Mucosa of stomach (tissue), 1 donor: ENCODE data around the gene ADM2.
"Not testable (repeated sequence)": the region's sequence is repeated elsewhere in the genome, so short reads cannot be mapped to it uniquely, and the experiment has no call there.

ENCODE experiments used
- H3K27me3 ChIP-seq: one replicate; pipeline ENCODE4 v1.7.0; 2013; ENCODE audit warnings: mild to moderate bottlenecking, low read length; ENCODE audit not compliant: control insufficient read depth, insufficient read depth
- H3K36me3 ChIP-seq: one replicate; pipeline ENCODE4 v1.7.0; 2013; ENCODE audit warnings: low read length; ENCODE audit not compliant: control insufficient read depth, insufficient read depth
- H3K4me1 ChIP-seq: one replicate; pipeline ENCODE4 v1.7.0; 2013; ENCODE audit warnings: mild to moderate bottlenecking, low read length; ENCODE audit not compliant: control insufficient read depth, insufficient read depth
- H3K4me3 ChIP-seq: one replicate; pipeline ENCODE4 v1.7.0; 2013; ENCODE audit warnings: low read length
- H3K9ac ChIP-seq: one replicate; pipeline ENCODE4 v1.7.0; 2013; ENCODE audit warnings: mild to moderate bottlenecking, low read length, moderate library complexity
- H3K9me3 ChIP-seq: one replicate; pipeline ENCODE4 v1.7.0; 2013; ENCODE audit warnings: mild to moderate bottlenecking, low read length, moderate library complexity; ENCODE audit not compliant: control insufficient read depth
- donor health status: Pancreatic carcinoma.

Gene ADM2, protein sequence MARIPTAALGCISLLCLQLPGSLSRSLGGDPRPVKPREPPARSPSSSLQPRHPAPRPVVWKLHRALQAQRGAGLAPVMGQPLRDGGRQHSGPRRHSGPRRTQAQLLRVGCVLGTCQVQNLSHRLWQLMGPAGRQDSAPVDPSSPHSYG

DNA sequence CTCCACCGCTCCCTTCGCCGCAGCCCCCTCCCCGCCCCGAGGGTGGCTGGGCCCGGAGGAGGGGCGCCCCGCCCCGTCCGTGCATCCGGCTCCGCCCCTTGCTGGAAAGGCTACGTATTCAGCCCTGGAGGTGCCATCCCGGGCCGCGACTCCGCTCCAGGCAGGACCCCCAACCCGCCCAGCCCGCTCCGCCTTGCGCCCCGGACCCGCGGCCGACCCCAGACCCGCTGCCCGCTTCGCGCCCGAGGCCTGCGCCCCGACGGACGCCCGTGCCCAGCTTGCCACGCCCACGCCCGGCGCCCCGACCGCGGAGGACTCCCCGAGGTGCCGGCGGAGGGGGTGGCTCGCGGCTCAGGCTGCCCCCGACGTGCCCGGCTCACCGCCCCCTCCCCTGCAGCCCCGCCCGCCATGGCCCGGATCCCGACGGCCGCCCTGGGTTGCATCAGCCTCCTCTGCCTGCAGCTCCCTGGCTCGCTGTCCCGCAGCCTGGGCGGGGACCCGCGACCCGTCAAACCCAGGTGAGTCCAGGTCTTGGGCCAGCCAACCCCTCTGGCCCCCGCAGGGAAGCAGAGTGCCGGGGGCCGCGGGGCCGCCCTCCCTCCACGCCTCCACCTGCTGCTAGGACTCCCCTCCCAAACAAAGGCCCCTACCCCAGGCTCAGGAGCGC, at the start of gene ADM2:
TSS of gene ADM2 (plus strand) at position 104 of the 667 bp plus-strand sequence. CDS start at position 409, 305 bp downstream.
- Histone ChIP-seq H3K9ac (peak within 1 kb of the TSS; percentile 70), H3K36me3 (no peaks in the 10 kb centered on the region), H3K27me3 (peaks cover 29% of the 10 kb centered on the region), H3K9me3 (no peaks in the 10 kb centered on the region), H3K4me3 (peak within 1 kb of the TSS; percentile 41), H3K4me1 (peaks cover 28% of the 10 kb centered on the region)

DNA sequence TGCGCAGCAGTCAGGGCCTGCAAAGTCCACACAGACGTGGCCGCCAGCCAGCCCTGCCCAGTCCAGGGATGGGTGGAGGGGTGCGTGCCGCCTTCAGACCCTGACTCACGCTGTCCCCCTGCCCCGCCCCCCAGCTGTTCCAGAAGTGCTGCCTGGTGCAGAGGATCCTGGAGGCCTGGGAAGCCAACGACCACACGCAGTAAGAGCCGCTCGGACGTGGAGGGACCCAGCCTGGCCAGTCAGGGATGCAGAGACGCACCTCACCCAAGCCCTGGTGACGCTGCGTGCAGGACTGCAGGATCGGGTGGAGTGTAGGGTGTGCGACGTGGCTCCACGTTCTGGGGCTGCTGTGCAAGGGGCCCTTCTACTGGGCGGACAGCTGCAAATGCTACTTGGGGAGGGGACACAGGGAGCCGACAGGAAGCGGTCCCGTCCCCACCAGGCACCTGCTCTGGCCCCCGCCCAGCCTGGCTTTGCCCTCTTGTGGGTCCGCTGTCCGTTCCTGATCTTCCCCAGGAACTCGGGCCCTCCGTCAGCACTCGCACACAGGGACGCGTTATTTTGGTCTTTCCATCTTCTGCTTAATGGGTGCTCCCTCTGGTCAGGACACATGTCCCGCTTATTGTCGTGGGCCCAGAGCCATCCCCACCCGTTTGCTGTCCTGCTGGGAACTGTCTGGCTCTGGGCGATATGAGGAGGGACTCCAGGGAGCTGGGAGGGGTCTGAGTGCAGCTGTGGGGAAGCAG, 49.0 kb upstream of the ADM2 start:
- H3K27me3 ChIP-seq: no peaks in the 10 kb centered on the region
- H3K36me3 ChIP-seq: peaks cover 7% of the 10 kb centered on the region
- H3K4me1 ChIP-seq: no peaks in the 10 kb centered on the region
- H3K9me3 ChIP-seq: no peaks in the 10 kb centered on the region
- no peak overlapping the region for H3K4me3 ChIP-seq
- H3K9ac ChIP-seq: no peak overlapping the region

DNA sequence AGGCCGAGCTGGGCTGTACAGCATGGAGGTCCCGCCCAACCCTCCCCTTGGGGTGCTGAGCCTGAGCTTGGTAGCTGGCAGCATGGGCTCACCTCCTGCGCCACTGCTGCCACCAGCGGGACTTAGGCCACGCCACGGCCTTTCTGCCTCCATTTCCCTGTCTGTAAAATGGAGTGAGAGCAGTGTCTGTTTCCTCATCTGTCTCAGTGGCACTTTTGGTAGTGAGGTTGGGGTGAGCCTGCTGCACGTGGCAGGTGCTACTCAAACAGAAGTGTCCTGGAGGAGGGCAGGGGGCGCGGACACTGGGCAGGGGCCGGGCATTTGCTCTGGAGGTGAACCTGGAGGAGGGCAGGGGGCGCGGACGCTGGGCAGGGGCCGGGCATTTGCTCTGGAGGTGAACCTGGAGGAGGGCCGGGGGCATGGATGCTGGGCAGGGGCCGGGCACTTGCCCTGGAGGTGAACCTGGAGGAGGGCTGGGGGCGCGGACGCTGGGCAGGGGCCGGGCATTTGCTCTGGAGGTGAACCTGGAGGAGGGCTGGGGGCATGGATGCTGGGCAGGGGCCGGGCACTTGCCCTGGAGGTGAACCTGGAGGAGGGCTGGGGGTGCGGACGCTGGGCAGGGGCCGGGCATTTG, 48.3 kb upstream of the ADM2 start:
- H3K4me1 ChIP-seq, H3K27me3 ChIP-seq, H3K9ac ChIP-seq, H3K4me3 ChIP-seq, H3K36me3 ChIP-seq, H3K9me3 ChIP-seq: not testable (repeated sequence)

DNA sequence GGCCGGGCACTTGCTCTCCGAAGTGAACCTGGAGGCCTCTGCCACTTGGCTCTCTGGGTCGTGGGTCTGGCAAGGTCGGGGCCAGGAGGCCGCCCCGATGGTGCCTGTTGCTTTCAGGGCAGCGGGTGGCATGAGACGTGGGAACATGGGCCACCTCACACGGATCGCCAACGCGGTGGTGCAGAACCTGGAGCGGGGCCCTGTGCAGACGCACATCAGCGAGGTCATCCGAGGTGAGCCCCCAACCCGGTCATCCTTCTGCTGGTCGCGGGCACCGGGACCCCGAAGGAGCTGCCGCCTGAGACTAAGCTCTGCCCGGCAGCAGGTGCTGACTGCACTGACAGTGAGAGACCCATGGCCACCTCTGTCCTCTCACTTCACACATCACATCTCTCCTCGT, 46.5 kb upstream of the ADM2 start:
- H3K36me3 ChIP-seq: peaks cover 17% of the 10 kb centered on the region
- H3K27me3 ChIP-seq: no peaks in the 10 kb centered on the region
- no peaks in the 10 kb centered on the region for H3K4me1 ChIP-seq
- H3K4me3 ChIP-seq: no peak overlapping the region
- H3K9ac ChIP-seq: no peak overlapping the region
- H3K9me3 ChIP-seq: no peaks in the 10 kb centered on the region

DNA sequence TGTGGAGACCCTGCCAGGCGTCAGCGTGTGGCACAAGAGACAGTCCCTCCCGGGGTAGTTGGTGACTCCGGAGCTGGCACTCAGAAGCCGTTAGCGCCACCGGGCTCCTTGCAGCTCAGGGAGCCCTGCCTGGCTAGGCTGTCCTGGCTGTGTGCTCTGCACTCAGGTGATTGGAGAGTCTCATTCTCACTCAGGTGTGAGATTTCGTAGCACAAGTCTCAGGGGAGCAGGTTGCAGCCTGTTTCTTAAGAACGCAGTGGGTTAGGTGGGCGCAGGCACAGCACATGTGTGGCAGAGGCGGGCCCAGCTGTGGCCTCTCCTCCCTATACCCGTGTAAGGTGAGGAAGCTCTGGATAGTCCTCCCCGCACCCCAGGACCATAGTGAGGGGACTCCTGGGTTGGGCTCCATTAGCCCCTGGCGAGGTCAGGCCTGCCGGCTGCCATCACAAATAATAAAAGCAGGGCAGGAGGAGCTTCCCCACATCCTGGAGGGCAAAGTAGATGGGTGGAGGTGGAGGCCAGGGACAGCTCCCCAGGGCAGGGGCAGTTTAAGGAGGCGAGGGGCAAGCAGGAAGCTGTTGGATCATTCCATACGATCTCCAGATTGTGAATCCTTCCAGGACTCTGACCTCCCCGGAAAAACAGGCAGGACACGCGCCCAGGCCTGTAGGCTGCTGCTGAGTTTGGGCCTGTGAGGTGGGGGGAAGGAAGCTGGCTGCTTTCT, 45.9 kb upstream of the ADM2 start:
- H3K4me1 ChIP-seq: no peaks in the 10 kb centered on the region
- no peaks in the 10 kb centered on the region for H3K27me3 ChIP-seq
- H3K9me3 ChIP-seq: no peaks in the 10 kb centered on the region
- H3K36me3 ChIP-seq: peaks cover 17% of the 10 kb centered on the region
- H3K4me3 ChIP-seq: no peak overlapping the region
- no peak overlapping the region for H3K9ac ChIP-seq

DNA sequence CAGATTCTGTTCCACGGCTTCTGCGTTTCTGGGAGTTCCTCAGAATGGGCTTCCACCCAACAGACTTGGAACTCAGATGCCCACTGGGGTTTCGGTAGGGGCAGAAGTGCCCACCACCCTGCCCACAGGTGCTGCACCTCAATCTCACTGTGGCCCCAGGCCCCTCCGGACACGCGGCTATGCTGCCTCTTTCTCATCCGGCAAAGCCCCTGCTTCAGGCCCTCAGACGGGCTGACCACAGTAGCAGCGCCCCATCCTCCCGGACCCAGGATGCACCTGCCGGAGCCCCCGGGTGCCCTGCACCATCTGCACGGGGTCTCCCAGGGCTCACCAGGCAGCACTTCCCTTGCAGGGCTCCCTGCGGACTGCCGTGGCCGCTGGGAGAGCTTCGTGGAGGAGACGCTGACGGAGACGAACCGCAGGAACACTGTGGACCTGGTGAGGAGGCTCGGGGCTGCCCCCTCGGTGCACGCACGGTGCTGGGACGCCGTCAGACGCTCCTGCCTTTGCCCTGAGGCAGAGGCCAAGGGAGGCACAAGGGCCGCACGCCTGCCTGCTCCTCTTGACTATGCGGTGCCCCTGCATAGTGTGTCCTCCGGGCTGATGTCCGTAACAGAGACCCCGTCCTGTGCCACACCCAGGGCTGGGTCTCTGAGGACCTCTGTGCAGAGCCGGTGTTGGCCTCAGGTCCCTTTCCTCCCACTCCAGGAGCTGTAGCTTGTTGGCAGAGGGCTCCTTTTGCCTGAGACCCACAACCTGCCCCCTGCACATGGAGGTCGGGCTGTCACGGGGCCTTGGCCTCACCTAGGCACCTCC, 45.1 kb upstream of the ADM2 start:
- Histone ChIP-seq H3K4me1 (no peaks in the 10 kb centered on the region), H3K9me3 (no peaks in the 10 kb centered on the region), H3K4me3 (no peak overlapping the region), H3K36me3 (peaks cover 17% of the 10 kb centered on the region), H3K9ac (no peak overlapping the region), H3K27me3 (no peaks in the 10 kb centered on the region)

DNA sequence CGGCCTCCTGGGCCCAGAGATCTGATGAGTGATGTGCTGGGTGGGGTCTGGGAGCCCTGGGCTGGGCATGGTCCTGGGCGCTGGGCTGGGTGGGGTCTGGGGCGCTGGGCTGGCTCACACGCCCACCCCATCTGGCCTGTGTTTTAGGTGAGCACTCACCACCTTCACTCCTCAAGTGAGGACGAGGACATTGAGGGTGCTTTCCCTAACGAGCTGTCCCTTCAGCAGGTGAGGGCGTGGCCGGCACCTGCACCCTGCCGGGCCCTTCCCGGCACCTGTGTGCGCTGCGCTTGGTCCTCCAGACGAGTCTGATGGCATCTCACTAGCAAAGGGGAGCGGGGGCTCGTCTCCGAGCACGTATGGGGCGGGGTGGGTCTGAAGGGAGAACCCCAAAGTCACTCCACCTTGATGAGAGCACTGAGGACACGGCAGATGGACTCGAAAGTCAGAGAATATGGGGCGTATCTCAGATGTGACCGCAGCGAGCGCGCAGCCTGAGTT, 44.5 kb upstream of the ADM2 start:
- H3K36me3 ChIP-seq: peaks cover 11% of the 10 kb centered on the region
- H3K9ac ChIP-seq: no peak overlapping the region
- H3K4me3 ChIP-seq: no peak overlapping the region
- no peaks in the 10 kb centered on the region for H3K4me1 ChIP-seq
- H3K9me3 ChIP-seq: no peaks in the 10 kb centered on the region
- no peaks in the 10 kb centered on the region for H3K27me3 ChIP-seq

DNA sequence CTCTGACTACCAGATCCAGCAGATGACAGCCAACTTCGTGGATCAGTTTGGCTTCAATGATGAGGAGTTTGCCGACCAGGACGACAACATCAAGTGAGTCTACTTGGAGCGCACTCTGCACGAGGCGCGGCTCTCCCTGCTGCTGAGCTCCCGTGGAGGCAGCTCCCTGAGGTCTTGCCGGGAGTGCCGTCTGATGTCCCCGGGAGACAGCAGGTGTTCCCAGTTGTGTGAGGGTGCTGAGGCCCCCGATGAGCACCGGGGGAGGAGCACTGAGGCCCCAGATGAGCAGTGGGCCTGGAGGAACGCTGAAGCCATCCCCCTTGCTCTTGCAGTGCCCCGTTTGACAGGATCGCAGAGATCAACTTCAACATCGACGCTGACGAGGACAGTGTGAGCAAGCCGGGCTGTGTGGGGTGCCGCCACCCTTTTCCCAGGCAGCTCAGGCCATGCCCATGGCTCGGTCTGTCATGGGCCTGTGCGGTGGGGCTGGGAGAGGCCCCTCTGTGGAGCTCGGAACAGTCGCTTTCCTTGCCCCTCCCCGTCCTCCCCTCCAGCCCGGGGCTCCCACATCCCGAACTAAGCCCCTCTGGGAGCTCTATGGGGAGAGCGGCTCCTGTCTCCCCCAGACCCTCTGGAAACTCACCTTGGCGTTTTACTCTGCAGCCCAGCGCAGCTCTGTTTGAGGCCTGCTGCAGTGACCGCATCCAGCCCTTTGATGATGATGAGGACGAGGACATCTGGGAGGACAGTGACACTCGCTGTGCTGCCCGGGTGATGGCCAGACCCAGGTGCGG, 43.6 kb upstream of the ADM2 start:
- Histone ChIP-seq H3K9ac (no peak overlapping the region), H3K9me3 (no peaks in the 10 kb centered on the region), H3K4me3 (no peak overlapping the region), H3K36me3 (peaks cover 10% of the 10 kb centered on the region), H3K27me3 (no peaks in the 10 kb centered on the region), H3K4me1 (no peaks in the 10 kb centered on the region)

DNA sequence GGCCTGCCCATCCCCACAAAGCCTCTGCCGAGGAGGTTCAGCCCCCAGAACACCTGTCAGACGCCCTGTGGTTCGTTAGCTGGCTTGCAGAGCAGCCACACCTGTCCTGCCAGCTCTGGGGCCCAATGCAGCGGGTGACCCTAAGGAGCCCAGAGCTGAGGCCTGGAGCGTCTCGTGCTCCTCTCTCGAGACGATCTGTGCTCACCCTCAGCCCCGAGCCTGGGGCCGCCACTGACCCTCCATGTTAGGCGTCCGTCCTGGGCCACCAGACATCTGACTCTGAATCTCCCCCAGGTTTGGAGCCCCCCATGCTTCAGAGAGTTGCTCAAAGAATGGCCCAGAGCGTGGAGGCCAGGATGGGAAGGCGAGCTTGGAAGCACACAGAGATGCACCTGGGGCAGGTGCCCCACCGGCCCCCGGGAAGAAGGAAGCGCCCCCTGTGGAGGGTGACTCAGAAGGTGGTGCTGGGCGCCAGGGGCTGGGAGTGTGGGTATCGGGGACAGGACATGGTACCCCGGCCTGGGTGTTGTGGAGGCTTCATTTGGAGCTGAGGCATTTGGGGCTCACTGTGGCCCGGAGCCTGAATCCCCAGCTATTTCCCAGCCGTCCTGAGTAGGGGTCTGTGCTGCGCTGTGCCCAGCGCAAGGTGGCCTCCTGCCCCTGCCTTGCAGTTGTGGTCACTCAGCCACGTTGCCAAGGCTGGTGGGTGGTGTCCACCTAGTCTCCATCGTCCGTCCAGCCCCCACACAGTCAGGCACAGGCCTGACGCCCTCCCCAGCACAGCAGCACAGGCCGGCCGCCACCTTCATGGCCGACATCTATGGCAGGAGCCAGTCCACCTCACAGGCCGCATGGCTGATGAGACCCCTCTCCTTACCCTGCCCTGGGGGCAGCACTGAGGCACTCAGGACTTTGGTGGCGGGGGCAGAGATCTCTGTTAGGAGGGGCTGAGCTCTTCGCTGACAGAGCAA, 42.8 kb upstream of the ADM2 start:
- Histone ChIP-seq H3K4me3 (no peak overlapping the region), H3K36me3 (peaks cover 10% of the 10 kb centered on the region), H3K27me3 (no peaks in the 10 kb centered on the region), H3K9me3 (no peaks in the 10 kb centered on the region), H3K4me1 (no peaks in the 10 kb centered on the region), H3K9ac (no peak overlapping the region)

DNA sequence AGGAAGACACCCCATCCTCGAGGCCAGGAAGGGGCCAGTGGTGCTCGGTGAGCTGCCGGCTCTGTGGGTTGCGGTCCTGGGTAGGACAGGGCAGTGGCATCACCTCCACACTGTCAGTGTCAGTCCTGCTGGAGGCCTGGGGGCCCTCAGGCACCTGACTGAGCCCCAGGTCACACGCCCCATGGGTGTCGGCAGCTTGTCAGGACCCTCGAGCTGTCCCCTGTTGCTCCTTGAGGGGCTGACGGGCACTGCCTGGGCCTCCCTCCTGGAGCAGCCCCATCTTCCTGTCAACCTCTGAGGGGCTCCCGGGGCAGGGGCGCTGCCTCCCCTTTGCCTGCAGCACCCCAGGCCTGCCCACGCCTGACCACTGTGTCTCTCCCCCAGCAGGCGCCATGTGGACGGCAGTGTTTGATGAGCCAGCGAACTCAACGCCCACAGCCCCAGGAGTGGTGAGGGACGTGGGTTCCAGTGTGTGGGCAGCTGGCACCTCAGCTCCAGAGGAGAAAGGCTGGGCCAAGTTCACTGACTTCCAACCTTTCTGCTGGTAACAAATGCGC, 42.0 kb upstream of the ADM2 start:
- H3K9me3 ChIP-seq: no peaks in the 10 kb centered on the region
- no peaks in the 10 kb centered on the region for H3K27me3 ChIP-seq
- no peak overlapping the region for H3K9ac ChIP-seq
- no peak overlapping the region for H3K4me3 ChIP-seq
- no peaks in the 10 kb centered on the region for H3K4me1 ChIP-seq
- peaks cover 10% of the 10 kb centered on the region for H3K36me3 ChIP-seq
